ENCODE data around the gene ANKRD55.

The ANKRD55 gene

DNA sequence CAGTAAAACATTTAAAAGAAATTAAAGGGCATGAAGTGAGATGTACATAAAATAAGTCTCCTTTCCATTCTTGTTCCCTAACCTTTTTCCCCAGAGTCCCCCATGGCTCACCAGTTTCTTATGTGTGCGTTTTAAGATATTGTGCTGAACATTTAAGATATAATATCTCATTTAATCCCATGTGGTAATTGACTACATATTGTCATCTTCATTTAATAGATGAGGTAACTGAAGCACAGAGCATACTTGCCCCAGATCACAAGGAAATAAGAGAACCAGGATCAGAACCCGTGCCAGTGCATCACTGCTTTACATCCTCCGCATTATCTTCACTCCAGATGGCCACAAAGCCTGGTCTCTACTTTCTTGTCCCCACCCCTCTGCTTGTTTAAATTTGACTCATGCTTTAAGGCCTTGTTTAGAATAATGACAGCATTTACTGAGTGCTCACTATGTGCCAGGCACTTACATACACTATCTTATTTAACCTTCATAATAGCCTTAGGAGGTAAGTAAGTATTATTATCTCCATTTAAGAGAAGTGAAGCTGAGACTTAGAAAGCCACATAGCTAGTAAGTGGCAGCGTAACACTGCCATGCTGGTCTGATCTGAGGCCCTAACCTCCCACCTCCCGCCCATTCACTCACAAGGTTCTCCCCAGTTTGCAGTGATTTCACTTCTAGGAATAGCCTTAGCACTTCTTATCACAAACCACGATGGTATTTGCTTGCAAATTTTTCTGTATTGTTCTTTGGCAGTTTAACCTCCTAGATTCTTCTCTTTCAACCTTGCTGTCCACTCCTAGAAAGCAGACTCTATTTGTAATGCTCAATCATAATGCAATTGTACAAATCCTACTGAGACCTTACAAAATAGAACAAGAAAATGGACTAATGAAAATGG is 160.0 kb downstream of the ANKRD55 start:
- DNase-seq: no peak

DNA sequence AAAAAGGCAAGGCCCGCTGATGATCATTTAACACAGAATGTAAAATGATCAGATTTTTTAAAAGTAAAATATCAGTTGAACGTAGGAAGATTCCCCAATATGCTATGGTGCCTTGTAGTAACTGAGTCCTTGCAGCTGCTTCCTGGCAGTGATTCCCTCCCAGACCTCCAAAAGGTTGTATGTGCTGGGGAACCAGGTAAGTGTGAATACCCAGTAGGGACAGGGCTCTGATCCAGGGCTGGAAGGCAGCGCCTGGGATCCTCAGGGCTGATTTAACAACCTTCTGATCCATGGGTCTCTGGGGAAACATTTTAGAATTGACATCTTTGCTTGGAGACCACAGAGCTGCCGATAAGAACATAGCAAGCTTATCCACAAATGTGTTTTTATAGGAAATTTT is 161.7 kb downstream of the ANKRD55 start:
- no peak for DNase-seq

DNA sequence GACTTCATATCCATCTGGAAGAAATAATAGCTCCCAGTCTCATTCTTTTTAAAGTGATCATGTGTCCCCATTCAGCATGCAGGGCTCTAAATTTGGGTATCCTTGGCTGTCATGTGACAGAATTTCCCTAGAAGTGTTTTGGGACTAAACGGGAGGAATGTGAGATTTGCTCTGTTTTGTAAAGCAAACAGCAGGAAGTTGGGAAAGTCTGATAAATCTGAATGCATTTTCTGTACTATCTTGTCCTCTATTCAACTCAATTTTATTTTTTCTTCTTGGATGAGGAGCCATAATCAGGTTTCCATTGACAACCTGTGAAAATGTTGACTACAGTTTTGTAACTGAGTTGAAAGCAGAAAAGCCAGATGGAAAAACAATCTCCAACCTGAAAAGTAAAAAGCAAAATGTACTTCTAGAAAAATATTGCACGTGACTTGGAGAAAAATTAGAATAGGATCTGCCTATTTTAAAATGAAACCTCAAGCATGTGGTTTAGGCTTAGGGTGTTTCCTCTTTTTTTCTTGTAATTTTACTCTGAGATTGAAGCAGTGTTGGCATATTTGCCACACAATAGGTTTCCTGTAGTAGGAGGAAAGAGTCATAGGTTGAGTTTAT is 162.2 kb downstream of the ANKRD55 start:
- DNase-seq: no peak

DNA sequence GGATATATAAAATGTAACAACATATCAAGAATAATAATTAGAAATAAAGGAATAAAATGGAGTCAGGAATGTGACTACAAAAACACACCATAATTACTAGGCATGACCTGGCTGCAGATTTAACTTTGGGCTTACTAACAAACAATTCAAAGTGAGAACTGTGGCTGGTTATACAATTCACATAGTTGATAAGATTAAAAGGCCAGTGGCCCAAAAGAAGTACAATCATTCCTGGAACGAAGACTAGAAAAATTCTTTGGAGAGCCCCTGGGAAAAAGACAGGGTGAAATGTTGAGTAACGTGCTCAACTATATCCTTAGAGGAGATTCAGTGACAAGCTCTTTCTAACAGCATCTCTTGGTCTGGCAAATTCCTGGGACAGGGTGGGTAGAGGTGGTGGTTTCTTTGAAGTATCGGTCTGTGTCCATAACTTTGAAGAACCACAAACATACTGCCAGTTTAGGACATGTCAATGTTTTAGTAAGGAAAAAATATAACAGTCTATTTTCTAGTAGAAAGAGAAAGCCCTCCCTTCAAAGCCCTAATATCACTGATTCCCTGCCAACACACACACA is 163.4 kb downstream of the ANKRD55 start:
- DNase-seq: no peak

DNA sequence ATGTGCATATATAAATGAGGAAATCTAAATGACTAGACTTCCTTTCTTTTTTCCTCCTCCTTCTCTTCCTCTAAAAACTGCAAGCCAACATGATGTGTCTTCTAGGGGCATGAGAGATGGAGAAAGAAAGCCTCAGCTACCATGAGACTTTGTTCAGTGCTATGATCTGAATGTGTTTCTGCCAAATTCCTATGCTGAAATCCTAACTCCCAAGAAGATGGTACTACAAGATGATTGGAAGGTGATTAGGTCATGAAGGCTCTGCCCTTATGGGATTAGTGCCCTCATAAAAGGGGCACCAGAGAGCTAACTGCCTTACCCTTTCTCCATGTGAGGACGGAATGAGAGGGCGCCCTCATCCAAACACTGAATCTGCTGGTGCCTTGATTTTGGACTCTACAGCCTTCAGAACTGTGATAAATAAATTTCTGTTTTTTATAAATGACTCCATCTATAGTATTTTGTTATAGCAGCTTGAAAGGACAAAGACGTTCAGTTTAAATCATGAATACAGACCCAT is 166.1 kb downstream of the ANKRD55 start:
- DNase-seq: no peak

DNA sequence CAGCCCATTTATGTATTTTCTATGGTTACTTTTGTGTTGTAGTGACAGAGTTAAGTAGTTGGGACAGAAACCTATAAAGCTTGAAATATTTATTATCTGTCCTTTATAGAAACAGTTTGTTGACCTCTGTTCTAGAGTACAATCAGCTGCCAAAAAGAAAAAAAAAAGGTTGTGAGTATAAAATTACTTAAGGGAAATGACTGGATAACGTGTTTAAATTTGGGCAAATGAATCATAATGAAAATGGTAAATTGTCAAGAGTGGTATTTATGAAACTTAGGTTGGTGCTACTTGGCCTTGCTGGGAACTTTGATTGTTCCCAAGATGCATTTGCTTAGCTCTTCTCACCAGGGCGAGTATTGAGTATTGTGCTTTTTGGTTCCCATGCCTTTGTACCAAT is 168.1 kb downstream of the ANKRD55 start:
- DNase-seq: no peak

DNA sequence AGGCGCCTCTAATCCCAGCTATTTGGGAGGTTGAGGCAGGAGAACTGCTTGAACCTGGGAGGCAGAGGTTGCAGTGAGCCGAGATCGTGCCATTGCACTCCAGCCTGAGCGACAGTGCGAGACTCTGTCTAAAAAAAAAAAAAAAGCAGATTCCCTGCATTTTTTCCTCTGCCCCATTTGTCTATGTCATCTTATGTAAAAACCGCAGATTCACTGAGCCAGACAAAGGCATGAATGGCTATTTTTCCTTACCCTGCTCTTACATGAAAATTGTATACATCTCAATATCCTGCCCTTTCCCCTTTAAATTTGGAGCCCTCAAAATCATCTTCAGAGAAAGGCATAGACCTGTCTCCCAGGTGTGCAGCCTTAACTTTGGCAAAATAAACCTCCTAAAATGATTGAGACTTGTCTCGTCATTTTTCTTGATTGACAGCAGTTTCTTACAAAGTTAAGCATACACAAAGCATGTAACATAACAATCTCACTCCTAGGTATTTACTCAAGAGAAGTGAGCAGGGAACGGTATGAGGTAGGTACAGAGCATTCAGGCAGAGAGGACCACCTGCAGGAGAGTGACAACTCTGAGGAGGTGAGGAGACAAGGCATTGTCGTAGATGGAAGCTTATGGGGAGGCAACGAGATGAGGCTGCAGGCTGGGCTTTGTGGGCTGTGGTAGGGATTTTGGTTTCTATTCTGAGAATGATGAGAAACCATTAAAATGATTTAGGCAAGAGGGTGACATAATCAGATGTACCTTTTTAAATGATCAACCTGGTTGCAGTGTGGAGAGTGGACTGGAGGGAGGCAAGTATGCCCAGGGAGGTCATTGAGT is 172.6 kb downstream of the ANKRD55 start:
- DNase-seq: no peak

DNA sequence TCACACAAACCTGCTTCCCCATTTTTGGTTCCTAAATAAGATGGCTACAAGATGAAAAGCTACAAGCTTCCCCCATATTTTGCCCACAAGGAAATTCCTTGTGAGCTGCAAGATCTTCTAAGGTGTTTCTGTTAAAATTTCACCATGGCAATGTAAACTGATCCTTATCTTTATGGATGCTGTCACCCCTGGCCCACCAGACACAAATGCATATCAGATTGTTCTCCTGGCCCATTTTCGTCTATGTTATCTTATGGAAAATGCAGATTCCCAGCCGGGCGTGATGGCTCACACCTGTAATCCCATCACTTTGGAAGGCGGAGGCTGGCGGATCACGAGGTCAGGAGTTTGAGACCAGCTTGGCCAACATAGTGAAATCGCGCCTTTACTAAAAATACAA is 173.3 kb downstream of the ANKRD55 start:
- no peak for DNase-seq

DNA sequence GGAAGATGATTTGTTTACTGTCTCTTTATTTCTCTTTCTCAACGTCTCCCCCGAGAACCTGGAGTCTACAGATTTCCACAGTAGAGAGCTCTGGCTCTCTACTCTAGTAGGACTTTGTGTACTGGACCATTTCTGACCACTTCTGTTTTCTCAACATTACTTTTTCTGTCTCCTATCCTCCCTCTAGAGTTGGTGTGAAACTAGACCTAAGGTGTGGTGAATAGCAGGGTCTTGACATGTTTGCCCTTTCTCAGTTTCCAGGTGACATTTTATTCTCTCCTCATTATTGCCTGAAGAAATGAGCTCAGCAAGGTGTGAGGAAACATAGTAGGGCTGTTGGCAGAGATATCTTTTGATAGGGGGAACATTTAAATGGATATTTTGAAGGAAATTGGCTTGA is 176.3 kb downstream of the ANKRD55 start:
- no peak for DNase-seq

DNA sequence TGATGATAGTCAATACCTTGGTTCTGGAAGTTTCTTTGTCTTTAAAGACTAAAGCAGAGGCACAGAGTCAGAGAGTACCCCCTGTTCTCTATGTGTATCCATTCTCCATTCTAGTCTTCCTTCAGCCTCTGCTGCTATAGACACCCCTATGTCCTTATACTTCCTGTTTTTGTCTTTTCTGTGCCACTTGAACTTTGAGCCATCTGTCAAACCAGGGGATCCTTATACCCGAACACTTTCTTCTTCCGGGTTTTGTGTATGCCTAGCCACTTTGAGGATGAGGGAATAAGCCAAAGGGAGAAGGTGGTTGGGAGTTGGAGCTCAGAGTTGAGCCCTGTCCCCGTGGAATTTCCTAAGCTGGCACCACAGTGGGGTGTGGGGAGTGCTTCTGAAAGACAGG is 177.3 kb downstream of the ANKRD55 start:
- DNase-seq: no peak

DNA sequence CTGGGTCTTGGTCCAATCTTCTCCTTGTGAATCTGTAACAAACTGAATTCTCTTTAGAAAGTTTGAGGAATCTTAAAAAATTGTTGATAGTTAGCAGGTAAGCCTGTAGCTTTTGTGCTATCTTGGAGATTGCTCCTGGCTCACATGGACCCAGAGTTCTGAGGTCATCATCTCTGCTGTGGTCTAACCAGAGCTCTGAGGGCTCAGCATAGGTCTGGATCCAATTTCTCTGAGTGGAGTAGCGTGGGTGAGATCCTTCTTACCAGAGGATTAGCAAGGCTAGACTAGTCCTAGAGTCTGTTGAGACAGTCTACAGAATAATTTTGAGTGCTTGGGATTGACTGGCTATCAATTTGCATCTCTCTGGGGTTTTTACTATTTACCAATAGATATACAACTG is 177.8 kb downstream of the ANKRD55 start:
- DNase-seq: no peak

DNA sequence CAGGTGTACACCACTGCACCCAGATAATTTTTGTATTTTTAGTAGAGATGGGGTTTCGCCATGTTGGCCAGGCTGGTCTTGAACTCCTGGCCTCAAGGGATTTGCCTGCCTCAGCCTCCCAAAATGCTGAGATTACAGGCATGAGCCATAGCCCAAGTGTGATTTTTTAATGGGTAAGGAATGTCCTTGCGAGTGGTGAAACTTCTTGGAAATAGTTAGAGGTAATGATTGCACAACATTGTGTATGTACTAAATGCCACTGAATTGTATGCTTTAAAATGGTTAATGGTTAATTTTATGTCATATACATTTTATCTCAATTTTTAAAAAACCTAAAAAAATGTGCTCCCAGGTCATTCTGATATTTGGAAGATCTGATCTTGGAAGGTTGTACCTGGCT is 178.5 kb downstream of the ANKRD55 start:
- DNase-seq: no peak

DNA sequence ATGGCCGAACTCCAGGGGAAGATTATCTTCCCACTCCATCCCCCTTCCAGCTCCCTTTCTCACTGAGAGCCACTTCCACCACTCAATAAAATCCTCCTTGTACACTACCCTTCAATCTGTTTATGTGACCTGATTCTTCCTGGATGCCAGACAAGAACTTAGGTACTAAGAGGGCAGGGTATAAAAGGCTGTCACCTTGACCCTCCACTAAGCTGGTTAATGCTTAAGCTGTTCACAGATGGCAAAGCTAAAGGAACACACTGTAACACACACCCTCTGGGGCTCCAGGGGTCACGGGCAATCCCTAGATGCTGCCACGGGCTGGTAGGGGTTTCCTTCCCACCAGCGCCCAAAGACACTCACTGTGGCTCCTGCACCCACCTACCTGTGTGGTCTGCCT is 179.8 kb downstream of the ANKRD55 start:
- DNase-seq: no peak

DNA sequence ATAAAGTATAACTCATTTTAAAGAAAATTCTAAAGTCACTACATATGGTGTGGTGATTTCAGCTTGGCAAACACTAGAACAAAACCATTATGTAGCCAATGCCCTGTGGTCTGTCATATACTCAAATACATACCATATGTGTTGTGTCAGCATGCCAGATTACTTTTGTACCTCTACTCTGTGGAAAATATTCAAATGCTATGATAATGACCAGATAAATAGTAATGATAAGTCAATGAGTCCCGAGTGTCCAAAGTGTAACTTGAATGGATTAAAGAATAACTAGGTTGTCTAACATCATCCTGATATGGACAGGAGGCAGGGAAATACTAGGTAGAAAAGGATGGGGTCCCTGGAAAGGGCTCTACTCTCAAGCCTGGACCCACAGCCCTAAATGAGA is 180.4 kb downstream of the ANKRD55 start:
- DNase-seq: no peak

DNA sequence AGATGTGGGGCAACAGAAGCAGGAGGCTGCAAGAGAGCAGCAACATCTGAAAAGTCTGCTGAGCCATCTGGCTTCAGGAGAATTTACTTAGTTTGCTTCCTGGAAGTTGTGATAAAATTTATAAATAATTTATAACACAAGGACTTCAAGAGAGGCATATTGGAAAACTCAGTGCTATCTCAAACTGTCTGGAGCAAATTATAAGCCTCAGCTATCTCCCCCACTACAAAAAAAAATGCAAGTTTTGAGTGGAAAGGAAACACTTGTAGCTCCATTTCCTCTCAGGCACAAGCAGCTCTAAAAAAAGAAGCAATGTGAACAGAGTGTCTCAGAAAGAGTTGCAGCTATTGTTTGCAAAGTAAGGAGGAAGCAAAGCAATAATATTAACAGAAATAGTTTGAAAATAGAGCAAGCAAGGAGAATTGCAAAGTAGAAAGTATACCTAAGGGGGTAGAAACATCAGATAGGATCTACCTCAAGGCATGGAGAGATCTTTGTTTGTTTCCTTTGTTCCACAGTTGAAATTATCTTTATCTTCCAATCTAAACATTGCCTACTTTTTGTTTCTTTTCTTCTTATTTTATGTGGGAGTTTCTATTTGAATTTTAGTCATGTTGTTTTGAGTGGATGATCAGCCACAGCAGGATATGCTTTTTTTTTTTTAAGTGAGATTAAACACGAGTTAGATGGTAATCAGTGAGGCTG is 182.4 kb downstream of the ANKRD55 start:
- DNase-seq: no peak

Measured in NCI-H2227 treated with DMSO at 0.1 percent for 48 hours (cell line).